HG03159 (cell line): ENCODE results near the gene BAZ2B.
"Not testable (repeated sequence)": the region's sequence is repeated elsewhere in the genome, so short reads cannot be mapped to it uniquely, and the experiment has no call there.

ENCODE experiments used
- ATAC-seq: cut with Tn5 transposase; IDR thresholded peaks from one replicate; pipeline ENCODE4 v1.9.1; 2021; ENCODE audit warnings: mild to moderate bottlenecking, moderate library complexity; ENCODE audit not compliant: unreplicated experiment

The BAZ2B gene

GRCh38 chr2:159427048-159427447 is 189.3 kb downstream of the BAZ2B start:
- ATAC-seq: no peak

DNA sequence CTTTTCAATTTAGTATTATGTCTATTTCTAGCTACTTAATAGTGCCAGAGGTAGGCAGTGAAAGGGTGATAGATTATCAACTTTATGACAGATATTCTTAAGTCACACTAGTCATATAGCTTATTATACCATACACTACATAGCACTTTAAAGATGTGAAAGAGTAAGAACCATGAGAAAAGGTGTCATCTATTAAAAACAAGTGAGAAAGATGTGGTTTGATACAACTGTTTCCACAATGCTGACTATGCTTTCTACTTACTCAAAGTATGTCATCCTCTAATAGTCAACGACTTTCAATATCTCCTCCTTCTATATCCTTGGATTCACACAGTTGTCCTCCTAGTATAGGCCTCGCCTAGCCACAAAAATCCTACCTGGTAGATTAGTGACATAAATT is 196.9 kb downstream of the BAZ2B start:
- no peak for ATAC-seq

- ATAC-seq: no peak
Observed at GRCh38 chr2:159411460-159411859, 204.9 kb downstream of the BAZ2B start.

DNA sequence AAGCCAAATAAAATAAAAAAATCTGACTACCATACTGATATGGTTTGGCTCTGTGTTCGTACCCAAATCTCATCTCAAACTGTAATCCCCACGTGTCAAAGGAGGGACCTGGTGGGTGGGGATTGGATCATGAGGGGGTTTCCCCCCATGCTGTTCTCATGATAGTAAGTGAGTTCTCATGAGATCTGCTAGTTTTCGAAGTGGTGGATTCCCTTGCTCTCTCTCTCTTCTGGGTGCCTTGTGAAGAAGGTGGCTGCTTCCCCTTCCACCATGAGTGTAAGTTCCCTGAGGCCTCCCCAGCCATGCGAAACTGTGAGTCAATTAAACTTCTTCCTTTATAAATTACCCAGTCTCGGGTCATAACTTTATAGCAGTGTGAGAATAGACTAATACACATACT is 206.1 kb downstream of the BAZ2B start:
- no peak for ATAC-seq

- no peak for ATAC-seq
Observed at GRCh38 chr2:159409116-159409800, 207.1 kb downstream of the BAZ2B start.

GRCh38 chr2:159402790-159403189 is 213.6 kb downstream of the BAZ2B start:
- ATAC-seq: no peak

GRCh38 chr2:159402160-159402559 is 214.2 kb downstream of the BAZ2B start:
- ATAC-seq: not testable (repeated sequence)

GRCh38 chr2:159399716-159400415 is 216.5 kb downstream of the BAZ2B start:
- ATAC-seq: no peak

DNA sequence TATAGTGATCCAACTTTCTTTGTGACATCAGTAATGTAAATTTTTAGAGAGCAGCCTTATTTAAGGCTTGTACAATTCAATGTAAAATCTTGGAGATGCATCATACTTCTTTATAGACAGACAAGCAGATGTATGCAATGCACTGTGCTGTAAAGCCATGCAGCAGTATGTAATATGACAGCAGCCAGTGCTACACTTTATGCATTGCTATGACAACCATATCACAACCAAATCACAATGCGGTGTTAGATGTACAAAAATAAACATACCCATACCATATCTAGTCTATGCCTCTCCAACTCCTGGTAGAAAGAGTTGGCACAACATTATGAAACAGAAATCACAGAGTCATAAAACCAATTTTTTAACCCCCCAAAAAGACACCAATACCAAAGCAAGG is 219.5 kb downstream of the BAZ2B start:
- no peak for ATAC-seq

GRCh38 chr2:159382447-159383028 is 233.8 kb downstream of the BAZ2B start:
- ATAC-seq: no peak

- no peak for ATAC-seq
Observed at GRCh38 chr2:159381574-159381973, 234.8 kb downstream of the BAZ2B start.

- ATAC-seq: no peak
Observed at GRCh38 chr2:159380685-159381239, 235.6 kb downstream of the BAZ2B start.

DNA sequence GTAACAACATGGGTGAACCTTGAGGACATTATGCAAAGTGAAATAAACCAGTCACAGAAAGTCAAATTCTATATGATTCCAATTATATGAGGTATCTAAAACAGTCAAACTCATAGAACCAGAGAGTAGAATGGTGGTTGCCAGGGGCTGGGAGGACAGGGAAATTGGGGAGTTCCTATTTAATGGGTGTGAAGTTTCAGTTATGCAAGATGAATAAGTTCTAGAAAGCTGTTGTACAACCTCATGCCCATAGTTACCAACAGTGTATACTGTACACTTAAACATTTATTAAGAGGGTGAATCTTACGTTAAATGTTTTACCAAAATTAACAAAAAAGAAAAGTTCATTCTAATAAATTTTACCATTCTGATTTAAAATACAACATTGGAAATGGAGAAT is 237.2 kb downstream of the BAZ2B start:
- no peak for ATAC-seq

- ATAC-seq: no peak
Observed at GRCh38 chr2:159375241-159375640, 241.1 kb downstream of the BAZ2B start.

GRCh38 chr2:159371506-159371905 is 244.8 kb downstream of the BAZ2B start:
- ATAC-seq: no peak

- no peak for ATAC-seq
Observed at GRCh38 chr2:159366538-159366937, 249.8 kb downstream of the BAZ2B start.

DNA sequence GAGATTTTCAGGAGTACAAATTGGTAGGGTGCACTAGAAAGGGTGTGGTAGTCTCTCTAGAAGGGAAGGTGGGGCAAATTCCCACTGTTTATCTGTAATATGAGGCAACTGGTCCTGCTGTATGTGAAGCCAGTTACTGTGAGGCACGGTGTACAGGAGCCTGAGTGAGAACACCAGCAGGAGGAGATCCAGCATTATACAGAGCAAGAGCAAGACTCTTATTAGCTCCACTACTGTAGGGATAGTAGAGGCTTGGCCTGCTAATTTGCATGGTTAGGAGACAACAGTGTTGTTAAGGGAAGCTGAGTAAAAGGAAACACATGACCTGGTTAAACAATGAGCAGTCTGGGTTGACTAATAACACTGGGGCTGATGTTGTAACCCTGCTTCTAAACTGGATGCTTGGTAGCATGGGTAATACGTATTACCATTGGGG is 253.5 kb downstream of the BAZ2B start:
- ATAC-seq: peak; percentile 72

- no peak for ATAC-seq
Observed at GRCh38 chr2:159362094-159362493, 254.3 kb downstream of the BAZ2B start.

DNA sequence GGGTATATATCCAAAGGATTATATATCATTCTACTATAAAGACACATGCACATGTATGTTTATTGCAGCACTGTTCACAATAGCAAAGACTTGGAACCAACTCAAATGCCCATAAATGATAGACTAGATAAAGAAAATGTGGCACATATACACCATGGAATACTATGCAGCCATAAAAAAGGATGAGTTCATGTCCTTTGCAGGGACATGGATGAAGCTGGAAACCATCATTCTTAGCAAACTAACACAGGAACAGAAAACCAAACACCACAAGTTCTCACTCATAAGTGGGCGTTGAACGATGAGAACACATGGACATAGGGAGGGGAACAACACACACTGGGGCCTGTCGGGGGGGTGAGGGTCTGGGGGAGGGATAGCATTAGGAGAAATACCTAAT is 254.7 kb downstream of the BAZ2B start:
- ATAC-seq: not testable (repeated sequence)

- ATAC-seq: no peak
Observed at GRCh38 chr2:159356053-159356554, 260.2 kb downstream of the BAZ2B start.

GRCh38 chr2:159351977-159352376 is 264.4 kb downstream of the BAZ2B start:
- no peak for ATAC-seq
